ENCODE results near the gene TEX22.

- peak; percentile 84 to 96 (median 89) for TF ChIP-seq CTCF (IDR thresholded peaks at IDR 0.05)
- no peak for TF ChIP-seq POLR2A (IDR thresholded peaks at IDR 0.05)
These were observed 50.4 kb downstream of the TEX22 start for GRCh38 chr14:105448706-105449111.

Data from body of pancreas (tissue), 4 donors.